SU-DHL-6 (cell line): ENCODE results near the gene SPHKAP.

ENCODE experiments used
- H2AFZ ChIP-seq: fragments of 200-600 bp; sonication (generic); 2 replicates; pipeline ENCODE4 v1.6.1; 2014; ENCODE audit warnings: low read depth, mild to moderate bottlenecking, moderate library complexity, mixed read lengths, antibody characterized with exemption, low read length; ENCODE audit not compliant: severe bottlenecking
- H3F3A ChIP-seq: fragments of 200-600 bp; shearing (Covaris generic); 2 replicates; pipeline ENCODE4 v1.6.0; 2016; ENCODE audit warnings: antibody characterized with exemption, mild to moderate bottlenecking; ENCODE audit not compliant: insufficient read depth
- H3K27ac ChIP-seq: fragments of 200-600 bp; sonication (generic); 2 replicates; pipeline ENCODE4 v1.5.1; 2016; ENCODE audit warnings: low read depth, mild to moderate bottlenecking, low read length, moderate library complexity, mixed read lengths
- H3K27me3 ChIP-seq: fragments of 200-600 bp; sonication (generic), shearing (Covaris generic); 2 replicates; pipeline ENCODE4 v1.6.0; 2014; ENCODE audit warnings: mild to moderate bottlenecking, low read length
- H3K36me3 ChIP-seq: fragments of 200-600 bp; sonication (generic); 2 replicates; pipeline ENCODE4 v1.6.1; 2014; ENCODE audit warnings: mild to moderate bottlenecking, low read length, mixed read lengths
- H3K4me2 ChIP-seq: fragments of 300-600, 200-600 bp; shearing (Covaris generic), sonication (generic); 2 replicates; pipeline ENCODE4 v1.6.0; 2014; ENCODE audit warnings: low read length, low read depth, mild to moderate bottlenecking; ENCODE audit not compliant: poor library complexity, severe bottlenecking
- H3K4me3 ChIP-seq: fragments of 200-600 bp; sonication (generic); 2 replicates; pipeline ENCODE4 v1.5.1; 2014; ENCODE audit warnings: antibody characterized with exemption, low read length, mild to moderate bottlenecking, mixed read lengths; ENCODE audit not compliant: insufficient read depth, poor library complexity, severe bottlenecking
- H3K79me2 ChIP-seq: fragments of 200-600 bp; sonication (generic); 2 replicates; pipeline ENCODE4 v1.6.1; 2014; ENCODE audit warnings: mild to moderate bottlenecking, low read length, moderate library complexity; ENCODE audit not compliant: insufficient read depth
- H3K9ac ChIP-seq: fragments of 200-600 bp; sonication (generic); 2 replicates; pipeline ENCODE4 v1.7.0; 2014; ENCODE audit warnings: mild to moderate bottlenecking, low read length
- H3K9me2 ChIP-seq: fragments of 200-600 bp; sonication (generic); replicated peaks from 2 replicates; pipeline ENCODE4 v1.6.1; 2014; ENCODE audit warnings: low read length; ENCODE audit not compliant: insufficient read depth
- H3K9me3 ChIP-seq: fragments of 200-600 bp; sonication (generic); 2 replicates; pipeline ENCODE4 v1.6.1; 2014; ENCODE audit warnings: low read length, mixed read lengths; ENCODE audit not compliant: insufficient read depth
- H4K20me1 ChIP-seq: fragments of 200-600 bp; sonication (generic); 2 replicates; pipeline ENCODE4 v1.6.1; 2014; ENCODE audit warnings: low read depth, mild to moderate bottlenecking, antibody characterized with exemption, low read length, moderate library complexity, mixed read lengths
- EZH2phosphoT487 ChIP-seq: fragments of 200-600 bp; sonication (generic), shearing (Covaris generic); conservative IDR thresholded peaks from 2 replicates; pipeline ENCODE4 v1.6.1; 2018; ENCODE audit warnings: mild to moderate bottlenecking, antibody characterized with exemption, low read length, moderate library complexity, mixed read lengths
- TF ChIP-seq, protein P1 (sequence below): fragments of 200-600 bp; sonication (generic); IDR thresholded peaks from one replicate; pipeline ENCODE4 v1.5.1; 2017; ENCODE audit warnings: antibody characterized with exemption, mild to moderate bottlenecking, low read length, moderate library complexity; ENCODE audit not compliant: insufficient read depth, poor library complexity, severe bottlenecking

SPHKAP gene

DNA sequence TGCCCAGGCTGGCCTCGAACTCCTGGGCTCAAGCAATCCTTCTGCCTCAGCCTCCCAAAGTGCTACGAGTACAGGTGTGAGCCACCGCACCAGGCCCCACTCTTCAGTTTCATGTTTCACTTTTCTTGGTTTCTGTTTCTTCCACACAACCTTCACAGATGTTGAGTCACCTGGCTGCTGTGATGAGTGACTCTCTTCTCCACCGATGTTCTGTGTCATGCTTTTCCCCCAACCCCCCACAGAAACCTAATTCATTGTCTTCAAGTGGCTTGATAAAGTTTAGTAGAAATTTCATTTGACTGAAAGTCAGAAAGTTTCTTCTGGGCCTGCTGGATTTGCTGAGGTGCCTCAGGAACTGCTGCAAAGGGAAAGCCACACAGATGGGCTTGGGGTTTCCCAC, 78.5 kb downstream of the SPHKAP start:
- Histone ChIP-seq H3K79me2 (no peaks in the 10 kb centered on the region), H3F3A (no peaks in the 10 kb centered on the region), H3K4me3 (no peak overlapping the region), H3K9me2 (no peaks in the 10 kb centered on the region), H4K20me1 (no peaks in the 10 kb centered on the region), H3K9me3 (no peaks in the 10 kb centered on the region), H3K27me3 (no peaks in the 10 kb centered on the region), H3K27ac (no peak overlapping the region), H3K4me2 (no peak overlapping the region), H3K9ac (no peak overlapping the region), H3K36me3 (no peaks in the 10 kb centered on the region), H2AFZ (no peak overlapping the region)
- no peak for TF ChIP-seq EZH2phosphoT487
- TF ChIP-seq, protein P1, sequence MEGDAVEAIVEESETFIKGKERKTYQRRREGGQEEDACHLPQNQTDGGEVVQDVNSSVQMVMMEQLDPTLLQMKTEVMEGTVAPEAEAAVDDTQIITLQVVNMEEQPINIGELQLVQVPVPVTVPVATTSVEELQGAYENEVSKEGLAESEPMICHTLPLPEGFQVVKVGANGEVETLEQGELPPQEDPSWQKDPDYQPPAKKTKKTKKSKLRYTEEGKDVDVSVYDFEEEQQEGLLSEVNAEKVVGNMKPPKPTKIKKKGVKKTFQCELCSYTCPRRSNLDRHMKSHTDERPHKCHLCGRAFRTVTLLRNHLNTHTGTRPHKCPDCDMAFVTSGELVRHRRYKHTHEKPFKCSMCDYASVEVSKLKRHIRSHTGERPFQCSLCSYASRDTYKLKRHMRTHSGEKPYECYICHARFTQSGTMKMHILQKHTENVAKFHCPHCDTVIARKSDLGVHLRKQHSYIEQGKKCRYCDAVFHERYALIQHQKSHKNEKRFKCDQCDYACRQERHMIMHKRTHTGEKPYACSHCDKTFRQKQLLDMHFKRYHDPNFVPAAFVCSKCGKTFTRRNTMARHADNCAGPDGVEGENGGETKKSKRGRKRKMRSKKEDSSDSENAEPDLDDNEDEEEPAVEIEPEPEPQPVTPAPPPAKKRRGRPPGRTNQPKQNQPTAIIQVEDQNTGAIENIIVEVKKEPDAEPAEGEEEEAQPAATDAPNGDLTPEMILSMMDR = no peak

DNA sequence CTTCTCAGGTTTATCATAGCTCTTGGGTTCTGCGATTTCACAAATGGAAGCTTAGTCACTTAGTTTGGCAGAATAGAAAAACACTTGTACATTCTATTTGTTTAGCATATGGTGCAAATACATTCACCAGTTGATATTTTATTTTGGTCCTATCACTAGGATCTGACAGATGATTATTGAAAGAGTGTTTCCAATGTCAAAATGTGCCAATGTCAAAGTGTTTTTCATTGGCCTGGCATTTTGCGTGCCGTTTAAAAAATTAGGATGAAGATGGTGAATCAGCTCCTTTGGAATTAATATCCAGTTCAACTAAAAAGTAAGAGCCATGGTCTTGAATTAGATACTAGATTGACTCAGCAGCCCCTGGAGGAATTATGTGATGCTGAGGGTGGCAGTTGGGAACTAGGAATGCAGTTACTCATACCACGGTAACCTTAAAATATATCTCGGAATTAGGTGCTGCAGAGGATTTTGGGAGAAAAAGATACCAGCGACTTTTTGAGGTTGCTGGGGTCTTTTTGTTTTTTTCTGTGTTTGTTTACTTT, 87.0 kb downstream of the SPHKAP start:
- Histone ChIP-seq H2AFZ (no peak overlapping the region), H3K27me3 (no peaks in the 10 kb centered on the region), H3K9ac (no peak overlapping the region), H3K9me3 (no peaks in the 10 kb centered on the region), H3K79me2 (no peaks in the 10 kb centered on the region), H3K4me3 (no peak overlapping the region), H3K27ac (no peak overlapping the region), H3K4me2 (no peak overlapping the region), H3K9me2 (no peaks in the 10 kb centered on the region), H3F3A (no peaks in the 10 kb centered on the region), H3K36me3 (no peaks in the 10 kb centered on the region), H4K20me1 (no peaks in the 10 kb centered on the region)
- no peak for TF ChIP-seq EZH2phosphoT487
- TF ChIP-seq, protein P1 = no peak

DNA sequence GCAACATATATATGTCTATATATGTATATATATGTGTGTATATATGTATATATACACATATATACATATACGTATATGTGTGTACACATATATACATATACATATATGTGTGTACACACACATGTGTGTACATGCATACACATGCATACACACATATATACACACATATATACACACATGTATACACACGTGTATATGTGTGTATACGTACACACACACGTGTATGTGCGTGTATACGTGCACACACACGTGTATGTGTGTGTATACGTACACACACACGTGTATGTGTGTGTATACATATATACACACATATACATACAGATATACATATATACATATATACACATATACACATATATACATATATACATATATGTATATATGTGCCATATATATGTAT, 89.4 kb downstream of the SPHKAP start:
- H3K79me2 ChIP-seq = no peaks in the 10 kb centered on the region
- TF ChIP-seq, protein P1 = no peak
- TF ChIP-seq EZH2phosphoT487 = no peak
- H3K27ac ChIP-seq = no peak overlapping the region
- no peaks in the 10 kb centered on the region for H3K36me3 ChIP-seq
- no peaks in the 10 kb centered on the region for H3K9me3 ChIP-seq
- H3F3A ChIP-seq = no peaks in the 10 kb centered on the region
- no peak overlapping the region for H2AFZ ChIP-seq
- H3K9me2 ChIP-seq = no peaks in the 10 kb centered on the region
- H3K9ac ChIP-seq = no peak overlapping the region
- no peaks in the 10 kb centered on the region for H3K27me3 ChIP-seq
- H4K20me1 ChIP-seq = no peaks in the 10 kb centered on the region
- no peak overlapping the region for H3K4me2 ChIP-seq
- H3K4me3 ChIP-seq = no peak overlapping the region
